Measurements from ENCODE around the gene TOR1B.

Gene TOR1B

GRCh38 chr9:129849901-129850300 is 46.9 kb downstream of the TOR1B start:
- no peak for FAIRE-seq

GRCh38 chr9:129850821-129851550 is 48.0 kb downstream of the TOR1B start:
- FAIRE-seq: no peak

GRCh38 chr9:129851821-129852220 is 48.8 kb downstream of the TOR1B start:
- FAIRE-seq: no peak

- no peak for FAIRE-seq
Measured at GRCh38 chr9:129852579-129852978, 49.6 kb downstream of the TOR1B start.

GRCh38 chr9:129853614-129854013 is 50.6 kb downstream of the TOR1B start:
- no peak for FAIRE-seq

GRCh38 chr9:129854588-129855110 is 51.7 kb downstream of the TOR1B start:
- no peak for FAIRE-seq

- no peak for FAIRE-seq
Measured at GRCh38 chr9:129857207-129857606, 54.2 kb downstream of the TOR1B start.

GRCh38 chr9:129858167-129858962 is 55.4 kb downstream of the TOR1B start:
- no peak for FAIRE-seq

Data from G401.6 (cell line).